Measurements from ENCODE around the gene PC. TPM values are rescaled to one million over a fixed set of nuclear protein-coding genes. Genes with fewer than 3 reads are reported as not detected.

PC gene
- total and polyA plus RNA-seq, 9 of the 15 experiments (the other 6 are each of a cell fraction or from before 2014, with no cell fraction given), result 0.94 to 38.0 (median 8.7) TPM

- TF ChIP-seq ID3 (CRISPR knock-in tag; IDR thresholded peaks at IDR 0.05) (no peak), ID3 (tag; IDR thresholded peaks at IDR 0.05) (no peak), GTF2E2 (tag; IDR thresholded peaks at IDR 0.05) (no peak), POLR2AphosphoS2 (IDR thresholded peaks at IDR 0.05; ENCODE audit: low read length) (no peak), CREB1 (IDR thresholded peaks at IDR 0.05) (no peak), CREB1 (CRISPR knock-in tag; IDR thresholded peaks at IDR 0.05) (no peak)
These were observed 92.2 kb downstream of the PC start (continued) for GRCh38 chr11:66866007-66866406.

GRCh38 chr11:66864924-66865697 lies 93.1 kb downstream of the PC start:
- Histone ChIP-seq H3K79me2 (ENCODE audit: control insufficient read depth, insufficient read depth, low read length) (no peaks in the 10 kb centered on the region), H4K20me1 (replicated peaks; ENCODE audit: control insufficient read depth, insufficient read depth, low read length) (0 out of 2 replicates have a peak, but pooled peaks cover 3% of the 10 kb centered on the region), H3K9ac (ENCODE audit: insufficient read depth in 1 of 2, low read depth in 2 of 2, low read length in 2 of 2) (peak overlapping the region in 1 of 2 experiments; percentile 50; a peak in 1 of 4 replicates), H3K36me3 (ENCODE audit: control insufficient read depth, insufficient read depth, low read length) (peaks cover 23% of the 10 kb centered on the region; the same call in 2 of the 3 replicates), H3K4me3 (no peak overlapping the region), H3K4me1 (replicated peaks in 1 of 2; ENCODE audit: control insufficient read depth in 2 of 2, insufficient read depth in 2 of 2, low read length in 2 of 2) (peaks cover 10 to 70% of the 10 kb centered on the region in 2 experiments; a peak in 4 of 5 replicates), H3K4me2 (ENCODE audit: insufficient read depth, low read length) (no peak overlapping the region), H3K27me3 (ENCODE audit: control insufficient read depth in 2 of 2, insufficient read depth in 2 of 2, low read length in 2 of 2) (no peaks in the 10 kb centered on the region), H3K9me3 (replicated peaks; ENCODE audit: control insufficient read depth, insufficient read depth, low read depth, low read length) (no peaks in the 10 kb centered on the region), H3K9me1 (ENCODE audit: control insufficient read depth, insufficient read depth, low read length) (no peaks in the 10 kb centered on the region), H3K27ac (ENCODE audit: extremely low read depth, low read depth, low read length) (no peak overlapping the region), H2AFZ (ENCODE audit: low read depth, low read length) (no peak overlapping the region)
- intact Hi-C loops (cut with micrococcal nuclease) (no loop called here), in situ Hi-C loops (cut with MboI) (no loop called here)
- TF ChIP-seq HBP1 (CRISPR knock-in tag; IDR thresholded peaks at IDR 0.05), result no peak
- TF ChIP-seq THRA (IDR thresholded peaks at IDR 0.05), result no peak
- no peak for TF ChIP-seq MITF (IDR thresholded peaks at IDR 0.05)
- TF ChIP-seq TCF3 (CRISPR knock-in tag; IDR thresholded peaks at IDR 0.05), result no peak
- no peak for TF ChIP-seq TBL1XR1 (IDR thresholded peaks at IDR 0.05; ENCODE audit: low read length in 2 of 2)
- TF ChIP-seq MYC (IDR thresholded peaks at IDR 0.05; ENCODE audit: low read depth, low read length), result no peak
- TF ChIP-seq MYC (CRISPR knock-in tag; IDR thresholded peaks at IDR 0.05; ENCODE audit: borderline replicate concordance, low read depth), result no peak
- no peak for TF ChIP-seq ASH1L (IDR thresholded peaks at IDR 0.05; ENCODE audit: borderline replicate concordance, low read depth, partially characterized antibody)
- TF ChIP-seq HIVEP1 (CRISPR knock-in tag; IDR thresholded peaks at IDR 0.05), result no peak
- TF ChIP-seq KAT2B (IDR thresholded peaks at IDR 0.05; ENCODE audit: low read depth, low read length), result no peak
- no peak for TF ChIP-seq RCOR1 (IDR thresholded peaks at IDR 0.05; ENCODE audit: borderline replicate concordance in 1 of 2, low read depth in 2 of 2, low read length in 2 of 2)
- 79% methylated on average over 16 of the region's 23 CpGs for WGBS (ENCODE audit: insufficient coverage, low coverage, missing lambda C conversion rate)
- no TSS peak for BruUV-seq (replicated peaks)
- POLR2A ChIA-PET, result interaction anchor here (0.6 to 1.6 kb wide), 6 partner anchors 9 to 168 kb away, joined by 3 to 6 read pairs (median 4); no protein-coding TSS in a partner anchor
- DNase-seq (ENCODE audit: extremely low read depth in 1 of 4, low spot score in 3 of 4) (no peak), FAIRE-seq (no peak), ATAC-seq (no peak)
- CTCF ChIA-PET (ENCODE audit: low intra/inter-chr PET ratio), result interaction anchor here (0.5 kb wide), 1 partner anchor 613 kb away, joined by 3 read pairs; no protein-coding TSS in a partner anchor
